ENCODE measurements around the gene NRGN.

NRGN gene

DNA sequence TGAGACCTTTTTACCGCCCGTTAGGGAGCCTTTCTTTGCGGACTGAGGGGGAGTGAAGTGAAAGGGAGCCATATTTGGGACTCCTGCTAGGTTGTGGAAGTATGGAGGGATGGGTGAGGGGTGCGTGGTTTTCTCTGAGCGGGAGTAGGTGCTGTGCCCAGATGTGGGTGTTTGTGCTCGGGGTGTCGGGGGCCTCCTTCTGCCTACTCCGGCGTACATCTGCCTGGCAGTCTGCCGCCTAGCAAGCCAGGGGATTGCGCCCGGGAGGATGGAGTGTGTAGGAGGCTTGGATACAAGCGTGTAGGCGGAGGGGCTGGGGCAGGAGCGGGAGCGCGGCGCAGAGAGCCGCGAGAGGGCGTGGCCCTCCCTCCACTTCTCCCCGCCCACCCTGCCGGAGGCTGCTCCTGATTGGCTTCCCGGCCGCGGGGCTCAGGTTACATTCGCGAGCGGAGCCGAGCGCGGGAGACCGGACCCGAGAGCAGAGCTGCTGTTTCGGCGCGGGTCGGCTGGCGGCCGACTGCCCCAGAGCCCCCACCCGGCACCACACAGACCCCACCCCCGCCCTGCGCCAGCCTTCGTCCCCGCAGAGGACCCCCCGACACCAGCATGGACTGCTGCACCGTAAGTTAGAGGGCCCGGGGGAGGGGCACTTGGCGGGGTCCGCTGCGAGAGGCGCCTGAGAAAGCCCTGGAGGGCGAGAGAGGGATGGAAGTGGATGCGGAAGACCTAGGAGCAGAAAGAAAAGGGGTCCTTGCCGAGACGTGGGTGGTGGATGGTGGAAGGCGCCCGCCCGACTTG is at the start of gene NRGN:
NRGN (plus strand) TSS at position 464 of the 798 bp plus-strand sequence; CDS start at position 607, 143 bp downstream.
- peak; percentile 86 for DNase-seq

DNA sequence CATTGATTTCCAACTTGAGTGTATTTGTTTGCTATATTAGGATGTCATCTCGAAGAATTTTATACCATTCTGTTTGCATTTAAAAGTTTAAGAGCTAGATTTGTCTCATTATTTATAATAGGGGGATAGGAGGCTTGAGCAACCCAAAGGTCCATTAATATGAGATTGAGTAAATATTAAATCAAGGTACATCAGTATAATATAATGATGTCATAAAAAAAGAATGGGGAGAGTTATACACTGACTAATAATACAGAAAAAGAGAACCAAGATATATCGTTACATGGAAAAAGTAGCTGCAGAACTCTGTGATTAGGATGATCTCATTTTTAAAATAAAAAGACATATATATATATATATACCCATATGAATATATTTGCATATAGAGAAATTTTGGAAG is 46.6 kb upstream of the NRGN start:
- DNase-seq: no peak

DNA sequence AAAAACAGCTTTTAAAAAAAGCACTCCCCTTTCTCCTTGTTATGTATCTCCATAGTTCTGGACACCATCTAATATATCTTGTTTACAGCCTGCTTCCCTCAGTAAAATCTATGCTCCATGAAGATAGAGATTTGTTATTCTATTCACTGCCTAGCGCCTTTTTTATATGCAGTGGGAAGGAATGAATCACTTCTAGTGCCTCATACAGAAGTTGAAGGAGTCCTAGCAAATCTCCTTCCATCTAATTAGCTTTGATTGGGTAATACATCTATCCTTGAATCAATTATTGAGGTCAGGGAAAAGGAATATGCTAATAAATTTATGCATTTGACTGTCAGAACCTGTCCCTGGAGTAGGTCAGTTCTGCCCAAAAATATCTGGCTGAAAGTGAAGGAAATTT is 40.2 kb upstream of the NRGN start:
- no peak for DNase-seq

DNA sequence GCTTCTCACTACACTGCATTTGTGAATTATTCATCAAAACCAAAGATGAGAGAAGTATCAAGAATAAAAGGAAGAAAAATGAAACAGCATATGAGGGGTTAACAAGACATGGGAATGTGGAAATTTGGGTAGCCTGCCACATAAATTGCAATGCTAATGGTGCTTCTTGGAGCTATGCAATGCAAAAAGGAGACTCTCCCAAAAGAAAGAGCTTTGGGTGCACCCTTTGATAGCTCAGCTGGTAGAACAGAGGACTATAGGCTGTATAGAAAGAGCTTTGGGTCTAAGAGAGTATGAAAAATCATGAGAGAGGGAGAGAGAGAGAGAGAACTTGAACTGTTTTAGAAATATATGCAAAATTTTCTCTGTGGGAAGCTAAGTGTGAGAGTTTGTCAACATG is 39.7 kb upstream of the NRGN start:
- DNase-seq: no peak

DNA sequence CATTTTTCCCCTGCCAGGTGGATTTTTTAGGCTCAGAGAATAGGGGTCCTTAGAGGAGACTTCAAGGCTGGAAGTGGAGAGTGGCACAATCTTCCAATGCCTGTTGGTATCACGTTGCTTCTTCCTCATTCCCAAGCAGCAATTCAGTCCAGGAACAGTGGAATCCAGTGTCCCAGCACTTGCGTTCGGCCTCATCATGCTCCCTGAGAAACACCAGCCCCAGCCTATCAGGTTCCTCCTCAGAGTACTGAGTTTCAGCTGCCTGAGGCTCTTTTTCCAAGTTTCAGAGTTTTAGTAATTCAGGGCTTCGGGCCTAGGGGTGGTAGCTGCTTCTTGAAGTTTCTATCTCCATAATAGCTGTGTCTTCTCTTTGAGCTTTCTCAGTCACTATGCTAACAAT is 31.9 kb upstream of the NRGN start:
- DNase-seq: no peak

DNA sequence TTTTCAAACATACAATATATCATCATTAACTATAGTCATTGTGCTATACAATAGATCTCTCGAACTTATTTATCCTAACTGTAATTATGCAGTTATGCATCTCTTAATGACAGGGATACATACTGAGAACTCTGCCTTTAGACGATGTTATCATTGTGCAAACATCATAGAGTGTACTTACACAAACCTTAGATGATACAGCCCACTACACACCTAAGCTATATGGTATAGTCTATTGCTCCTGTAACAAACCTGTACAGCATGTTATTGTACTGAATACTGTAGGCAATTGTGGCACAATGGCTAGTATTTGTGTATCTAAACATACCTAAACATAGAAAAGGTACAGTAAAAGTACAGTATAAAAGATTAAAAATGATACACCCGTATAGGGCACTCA is 27.4 kb upstream of the NRGN start:
- no peak for DNase-seq

DNA sequence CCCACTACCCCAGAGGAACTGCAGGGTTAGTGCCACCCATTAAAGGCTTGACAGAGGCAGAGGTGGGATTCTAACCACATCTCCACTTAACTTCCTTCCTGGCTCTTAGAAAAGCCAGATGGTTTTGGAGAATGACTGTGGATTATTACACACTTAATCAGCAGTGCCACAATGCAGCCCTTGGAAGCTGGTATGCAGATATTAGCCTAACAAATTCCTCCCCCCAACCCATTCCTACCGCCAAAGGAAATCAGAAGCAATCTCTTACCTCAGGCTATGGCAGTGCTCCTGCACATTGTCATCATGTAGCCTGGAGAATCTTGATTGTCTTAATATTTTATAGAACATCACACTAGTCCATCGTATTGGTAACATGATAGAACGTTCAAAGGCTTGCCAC is 23.2 kb upstream of the NRGN start:
- no peak for DNase-seq

DNA sequence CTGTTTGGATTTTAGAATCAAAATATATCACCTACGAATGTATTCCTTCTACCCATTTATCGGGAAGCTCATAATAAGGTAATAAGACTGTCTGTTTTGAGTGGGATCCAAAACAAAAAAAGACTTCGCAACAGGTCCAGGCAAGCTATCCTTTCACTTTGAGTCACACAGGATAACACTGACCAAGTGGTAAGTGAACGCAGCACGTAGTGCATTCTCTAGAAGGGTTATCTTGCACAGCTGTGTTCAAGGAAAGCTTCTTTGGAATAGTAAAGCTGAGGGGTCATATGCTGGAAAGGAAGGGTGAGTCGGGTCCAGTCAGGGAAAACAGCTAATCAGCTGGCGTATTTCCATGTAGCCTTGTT is 22.3 kb upstream of the NRGN start:
- DNase-seq: no peak

DNA sequence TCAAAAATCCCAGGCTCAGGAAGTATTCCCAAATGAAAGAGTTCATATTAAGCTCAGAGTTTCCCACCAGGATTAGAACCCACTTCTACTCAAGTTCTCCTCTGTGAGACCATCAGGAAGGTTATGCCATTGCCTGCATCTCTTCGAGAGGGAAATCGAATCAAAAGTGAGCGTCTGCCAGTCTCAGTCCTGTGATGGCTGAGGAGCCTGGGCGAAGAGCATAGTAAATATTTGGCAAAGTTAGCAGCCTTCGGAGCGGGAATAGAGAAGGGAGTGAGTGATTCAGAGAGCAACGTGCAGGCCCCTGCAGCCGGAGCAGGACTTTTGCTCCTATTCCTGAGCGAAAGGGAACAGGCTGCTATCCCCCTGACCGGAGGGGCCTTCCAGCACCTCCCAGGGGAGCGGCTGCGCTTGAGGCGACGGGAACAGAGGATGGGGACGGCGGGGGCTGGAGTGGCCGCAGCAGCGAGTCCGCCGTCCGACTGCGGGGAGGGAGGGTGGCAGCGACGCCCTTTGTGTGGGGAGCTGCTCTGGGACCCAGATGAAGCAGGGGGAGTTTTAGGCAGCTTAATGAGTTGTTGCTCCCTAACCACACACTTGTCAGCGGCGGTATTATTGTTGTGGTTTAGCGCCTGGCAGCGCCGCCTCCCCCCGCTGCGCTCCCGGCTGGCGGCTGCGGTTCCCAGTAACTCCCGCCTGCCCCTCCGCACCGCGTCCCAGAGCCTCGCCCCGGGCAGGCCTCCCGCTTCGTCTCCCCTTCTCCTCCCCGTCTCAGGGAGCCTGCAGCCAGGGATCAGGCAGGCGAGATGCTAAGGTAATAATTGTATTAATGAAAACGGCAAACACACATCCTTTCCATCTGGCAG is 21.7 kb upstream of the NRGN start:
- no peak for DNase-seq

DNA sequence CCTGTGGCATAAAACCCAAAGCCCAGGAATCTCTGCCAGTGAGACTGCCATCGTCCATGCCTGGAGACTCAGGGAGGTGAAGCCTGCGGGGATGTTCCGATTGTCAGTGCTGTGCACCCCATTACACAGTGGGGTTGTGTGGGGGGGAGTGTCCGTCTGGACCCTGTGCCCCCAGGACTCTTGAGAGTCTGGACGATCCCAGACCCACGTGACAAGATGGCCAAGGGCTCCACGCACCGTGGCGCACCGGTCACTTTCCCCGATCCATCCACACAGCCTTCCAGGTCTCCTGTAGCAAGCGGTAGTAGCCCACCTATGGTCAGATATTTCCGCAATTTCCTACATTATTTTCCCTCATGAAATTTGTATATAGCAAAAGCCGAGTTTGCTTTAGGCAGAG is 20.9 kb upstream of the NRGN start:
- no peak for DNase-seq

DNA sequence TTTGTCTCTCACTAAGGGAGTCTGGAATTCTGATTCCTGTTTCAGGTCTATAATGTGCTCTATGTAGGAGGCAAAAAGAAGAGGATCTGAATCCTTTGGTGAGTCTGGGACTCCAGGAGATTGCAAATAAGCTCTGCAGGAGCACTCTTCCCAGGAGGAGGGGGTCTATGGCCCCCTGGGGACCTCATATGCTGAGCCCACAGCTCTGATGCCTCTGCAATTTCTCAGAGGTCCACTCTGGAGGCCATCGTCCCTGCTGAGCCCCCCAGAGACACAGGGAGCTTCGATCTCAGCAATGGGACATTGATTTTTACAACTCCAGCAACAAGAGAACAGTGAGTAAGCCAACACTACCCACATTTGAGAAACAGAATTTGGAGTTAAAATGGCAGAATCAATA is 20.2 kb upstream of the NRGN start:
- DNase-seq: no peak

DNA sequence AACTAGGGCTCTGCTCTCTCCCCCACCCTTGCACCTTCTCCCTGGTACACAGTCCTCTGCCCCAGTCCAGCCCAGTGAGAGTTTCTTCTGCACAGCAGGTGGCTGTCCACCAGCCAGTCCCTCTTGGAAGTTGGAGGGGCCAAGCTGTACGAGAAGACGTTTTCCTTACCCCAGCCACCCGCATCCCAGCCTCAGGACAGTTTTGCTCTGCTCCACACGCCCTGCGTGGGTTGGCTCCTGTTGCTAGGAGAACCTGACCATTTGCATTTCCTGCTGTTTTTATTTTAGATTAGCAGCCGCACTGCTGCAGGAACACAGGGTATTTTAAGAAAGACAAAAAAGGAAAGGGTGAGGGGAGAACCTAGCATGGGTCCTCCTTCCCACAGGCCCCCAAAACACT is 17.6 kb upstream of the NRGN start:
- no peak for DNase-seq

DNA sequence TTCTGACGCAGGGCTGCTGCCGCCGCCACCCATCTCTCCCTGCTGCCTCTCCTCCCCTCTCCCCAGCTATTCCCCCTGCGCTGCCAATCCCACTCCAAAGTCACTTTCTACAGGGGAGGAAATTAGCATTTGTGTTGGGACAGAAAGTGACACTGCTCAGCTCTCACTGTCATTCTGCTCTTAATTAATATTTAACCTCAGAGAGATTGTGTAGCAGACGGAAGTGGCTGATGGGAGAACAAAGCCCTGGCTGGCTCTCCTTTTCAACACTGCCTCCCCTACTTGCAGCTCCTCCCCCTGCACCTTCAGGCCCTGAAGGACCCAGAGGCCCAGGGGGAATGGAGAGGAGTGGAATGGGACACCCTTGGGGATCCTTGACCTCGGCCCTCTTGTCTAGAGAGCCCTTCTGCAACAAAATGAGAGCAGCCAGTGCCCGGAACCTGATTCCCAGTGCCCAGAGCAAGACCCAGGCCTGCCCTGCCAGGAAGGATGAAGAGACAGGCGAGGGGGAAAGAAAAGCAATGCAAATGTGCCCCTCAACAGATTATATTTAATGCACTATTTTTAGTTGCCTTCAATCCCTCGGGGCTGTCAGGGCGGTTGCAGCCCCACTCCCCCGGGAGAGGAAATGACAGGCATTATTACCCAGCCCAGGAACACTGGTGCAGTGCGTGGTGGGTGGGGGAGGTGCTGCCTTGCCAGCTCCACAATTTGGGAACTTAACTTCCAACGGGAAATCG is 14.6 kb upstream of the NRGN start:
- DNase-seq: no peak

DNA sequence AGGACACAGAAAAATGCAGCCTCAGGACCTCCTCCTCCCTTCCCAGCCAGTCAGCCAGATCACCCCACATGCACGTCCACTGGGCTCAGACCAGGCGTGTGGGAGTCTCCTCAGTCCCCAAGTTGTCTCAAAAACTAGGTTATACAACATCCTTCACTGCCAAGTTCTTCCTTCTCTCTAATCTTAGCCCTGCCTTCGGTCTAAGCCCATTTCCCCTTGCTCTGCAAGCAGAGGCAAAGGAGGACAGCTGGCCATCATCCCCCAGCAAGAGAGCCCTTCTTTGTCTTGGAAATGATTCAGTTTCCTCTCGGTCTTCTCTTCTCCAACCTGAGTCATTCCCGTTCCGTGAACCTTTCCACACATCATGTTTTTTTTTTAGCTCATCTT is 14.0 kb upstream of the NRGN start:
- DNase-seq: no peak

DNA sequence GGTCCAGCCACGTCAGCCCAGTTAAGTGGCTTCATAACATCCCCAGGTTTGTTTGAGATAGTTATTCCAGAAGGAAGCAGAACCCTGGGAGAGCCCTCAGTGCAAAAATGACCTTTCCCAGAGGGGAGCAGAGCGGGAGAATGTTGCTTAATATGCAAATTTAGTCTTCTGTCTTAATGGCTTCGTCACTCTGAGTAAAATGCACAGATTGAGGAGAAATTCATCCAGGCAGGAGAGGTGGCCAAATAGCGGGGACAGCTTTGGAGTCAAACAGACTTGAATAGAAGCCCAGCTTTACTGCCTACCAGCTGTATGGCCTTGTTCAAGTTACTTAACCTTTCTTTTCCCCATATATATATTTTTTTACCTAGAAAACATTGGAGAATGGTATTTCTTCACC is 12.3 kb upstream of the NRGN start:
- DNase-seq: no peak

DNA sequence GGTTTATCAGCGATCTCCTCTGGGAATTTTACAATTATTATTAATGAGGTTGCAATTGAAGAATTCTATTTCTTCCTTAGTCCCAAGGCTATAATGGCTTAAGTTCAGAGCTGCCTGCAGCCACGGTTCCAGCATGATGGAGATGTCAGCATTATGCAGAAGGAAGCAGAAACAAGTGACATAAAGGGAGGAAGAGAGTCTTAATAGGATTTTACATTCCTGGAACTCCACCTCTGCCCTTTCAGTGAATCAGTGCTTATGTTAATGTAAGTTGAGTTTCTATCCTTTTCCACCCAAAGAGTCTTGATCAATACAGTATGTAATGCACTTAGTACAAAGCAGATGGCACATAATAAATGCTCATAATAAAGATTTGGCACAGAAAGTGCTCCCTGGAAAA is 11.6 kb upstream of the NRGN start:
- no peak for DNase-seq

DNA sequence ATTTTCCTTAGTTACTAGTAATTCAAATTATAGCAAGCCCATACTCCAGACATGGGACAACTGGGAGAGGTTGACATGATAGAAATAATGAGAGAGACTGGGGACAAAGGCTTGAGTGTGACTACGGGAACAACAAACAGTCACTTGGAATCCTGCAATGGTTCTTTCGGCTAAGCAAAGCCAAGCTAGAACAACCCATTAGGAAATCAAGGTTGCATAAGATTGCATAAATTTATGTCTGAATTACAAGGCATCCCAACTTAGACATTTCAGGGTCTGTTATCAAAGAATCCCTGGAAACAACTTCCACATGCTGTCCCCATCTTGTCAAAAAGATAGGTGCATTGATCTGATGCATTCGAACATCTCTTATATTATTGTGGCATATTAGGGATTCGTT is 10.2 kb upstream of the NRGN start:
- no peak for DNase-seq

DNA sequence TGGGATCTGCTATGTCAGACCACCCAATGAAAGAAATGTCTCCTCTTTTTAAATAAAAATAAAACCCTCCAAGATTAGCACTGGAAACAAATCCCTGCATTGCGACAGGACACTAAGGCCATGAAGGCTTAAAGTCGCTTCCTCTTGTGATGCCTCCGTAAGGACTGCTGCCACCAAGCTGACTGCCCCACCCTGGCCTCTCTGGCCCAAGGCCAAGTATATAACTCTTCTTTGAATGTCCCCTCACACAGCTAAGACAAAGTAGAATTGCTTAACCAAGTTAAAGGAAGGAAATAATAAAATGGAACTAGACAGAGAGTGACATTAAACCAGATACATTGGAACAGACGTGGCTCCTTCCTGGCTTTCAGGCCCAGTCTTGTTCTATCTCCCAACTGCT is 7.5 kb upstream of the NRGN start:
- DNase-seq: no peak

DNA sequence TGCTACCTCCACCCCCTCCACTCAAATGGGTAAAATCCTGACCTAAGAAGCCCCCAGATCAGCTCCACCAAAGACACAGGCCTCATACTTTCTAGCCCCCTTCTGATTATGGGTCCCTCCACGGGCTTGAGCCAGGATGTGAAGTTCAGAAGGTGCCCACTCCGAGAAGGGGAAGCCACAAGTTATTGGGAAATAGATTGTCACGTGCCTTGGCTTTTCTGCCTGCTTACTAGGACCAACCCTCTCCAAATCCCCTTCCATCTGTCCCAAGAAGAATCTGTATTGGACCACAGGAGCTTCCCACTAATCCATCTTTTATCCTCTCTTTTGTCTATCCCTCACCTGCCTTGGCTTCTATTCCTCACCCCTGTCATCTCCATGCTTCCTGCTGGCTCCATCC is 3.0 kb upstream of the NRGN start:
- DNase-seq: no peak

DNA sequence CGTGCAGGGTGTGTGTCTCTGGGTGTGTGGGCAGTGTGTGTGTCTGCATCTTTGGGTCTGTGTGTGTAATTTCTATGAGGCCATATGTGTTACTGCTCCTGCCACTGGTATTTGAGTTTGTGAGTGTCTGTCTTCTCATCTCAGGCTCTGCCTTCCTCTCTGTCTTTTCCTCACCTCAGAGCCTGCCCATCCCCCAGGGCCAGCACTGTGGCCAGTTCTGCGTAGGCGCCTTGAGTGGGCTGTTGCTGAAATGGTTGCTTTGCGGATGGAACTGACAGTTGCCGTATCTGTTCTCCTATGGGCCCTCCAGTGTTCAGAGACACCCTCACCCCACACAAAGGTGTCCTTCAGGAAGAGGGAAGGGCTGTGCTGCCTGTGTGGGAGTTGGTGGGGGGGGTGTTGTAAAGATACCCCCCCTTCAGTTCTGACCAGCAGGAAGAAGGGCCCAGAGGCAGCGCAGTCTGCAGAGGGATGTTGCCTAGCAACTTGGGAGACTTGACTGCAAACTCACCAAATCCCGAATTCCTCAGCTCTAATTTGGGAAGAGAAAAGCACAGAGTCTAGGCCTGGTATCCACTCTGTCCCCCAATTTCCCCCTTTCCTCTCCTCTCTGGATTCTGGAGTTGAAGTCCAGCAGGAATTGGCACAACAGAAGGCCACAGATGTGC is 2.0 kb upstream of the NRGN start:
- no peak for DNase-seq

DNA sequence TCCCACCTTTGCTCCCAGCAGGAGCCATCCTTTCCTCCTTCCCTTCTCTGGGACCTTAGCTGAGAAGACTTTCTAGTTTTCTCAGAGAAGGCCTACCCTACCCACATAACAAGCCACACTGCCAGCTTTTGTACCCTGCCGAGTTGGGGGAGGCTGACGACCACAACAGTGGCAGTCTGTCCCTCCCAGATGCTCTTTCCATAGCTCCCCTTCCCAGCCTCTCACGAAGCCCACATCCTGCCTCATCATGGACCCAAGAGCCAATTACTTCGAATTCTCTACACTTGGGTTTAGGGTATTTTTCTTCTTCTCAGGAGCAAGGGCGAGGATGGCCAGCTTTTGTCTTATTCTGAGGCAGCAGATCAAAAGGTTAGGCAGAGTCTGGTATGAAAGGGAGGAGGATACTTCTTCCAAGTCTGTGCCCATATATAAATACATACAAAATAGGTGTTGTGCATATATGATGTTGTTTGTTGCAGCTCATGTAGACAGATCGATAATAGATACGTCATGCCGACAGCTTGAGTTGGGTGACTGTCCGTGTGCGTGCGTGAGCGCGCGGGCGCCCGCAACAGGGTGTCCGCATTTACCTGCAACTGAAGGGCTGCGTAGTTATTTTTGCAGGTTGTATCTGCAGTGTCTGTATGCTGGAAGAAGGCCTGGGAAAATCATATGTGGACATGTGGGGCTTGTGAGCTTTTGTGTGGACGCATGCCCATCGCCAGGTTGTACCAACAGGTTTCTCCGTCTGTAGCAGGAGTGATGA is 846 bp upstream of the NRGN start:
- DNase-seq: no peak

DNA sequence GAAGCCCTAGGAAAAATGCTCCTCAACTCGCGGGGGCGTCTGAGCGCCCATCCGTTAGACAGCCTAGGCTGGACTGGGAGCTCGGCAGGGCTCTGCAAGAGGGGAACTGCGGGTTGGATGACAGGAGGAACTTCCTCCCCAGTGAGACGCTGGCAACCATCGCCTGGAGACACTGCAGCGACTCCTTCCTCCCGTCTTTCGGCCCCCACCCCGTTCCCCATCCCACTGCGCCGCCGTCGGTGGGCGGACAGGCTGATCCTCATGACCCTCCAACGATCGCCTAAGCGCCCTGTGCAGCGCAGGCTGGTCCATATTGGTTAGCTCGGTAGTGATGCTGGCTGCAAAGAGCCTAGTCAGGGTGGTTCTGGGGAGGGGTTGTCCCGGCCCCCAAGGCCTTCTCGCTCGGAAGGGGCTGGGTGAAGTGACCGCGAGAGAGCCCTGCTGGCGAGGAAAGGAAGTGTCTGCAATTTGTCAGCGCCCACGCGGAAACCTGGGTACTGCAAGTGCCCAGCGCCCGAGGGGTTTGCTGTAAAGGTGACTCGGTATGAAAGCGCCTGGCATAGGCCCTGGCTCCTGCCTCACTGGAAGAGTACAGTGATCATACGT is 638 bp downstream of the NRGN start:
- no peak for DNase-seq
